Right cardiac atrium (tissue), 5 donors: Measurements from ENCODE around the gene DENND1C. TPM values are rescaled to one million over a fixed set of nuclear protein-coding genes. Genes with fewer than 3 reads are reported as not detected.

Source experiments
- ATAC-seq, 2 donors: fragments of 200-7000 bp; cut with Tn5 transposase; one replicate each; pipeline versions ENCODE4 v1.8.0 to v1.9.1; 2020; ENCODE audit warnings: moderate library complexity in 2 of 2, mild to moderate bottlenecking in 1 of 2
- DNase-seq, 3 donors: peaks; one replicate each; pipeline ENCODE4 v3.0.0-alpha.2; 2020
- H3K27ac ChIP-seq: one replicate; pipeline ENCODE4 v1.5.1; 2013; ENCODE audit warnings: mild to moderate bottlenecking, low read length, control low read depth, moderate library complexity
- H3K27me3 ChIP-seq: one replicate; pipeline ENCODE4 v1.6.1; 2013; ENCODE audit not compliant: control insufficient read depth, insufficient read depth
- H3K4me1 ChIP-seq: one replicate; pipeline ENCODE4 v1.6.1; 2013; ENCODE audit warnings: low read length; ENCODE audit not compliant: control insufficient read depth, insufficient read depth
- H3K4me3 ChIP-seq: one replicate; pipeline ENCODE4 v1.5.1; 2013; ENCODE audit warnings: low read length, control low read depth
- H3K9me3 ChIP-seq: one replicate; pipeline ENCODE4 v1.6.1; 2013; ENCODE audit warnings: low read length; ENCODE audit not compliant: control insufficient read depth
- WGBS: extraction: QIAGEN DNeasy Blood & Tissue Kit; methylation state at CpG from one replicate; pipeline ENCODE4 v1.1.7; 2013; 5-methylcytosine and 5-hydroxymethylcytosine counted together
- intact Hi-C, 4 donors: fragments of 100-400 bp; cut with DNase I; formaldehyde crosslinking; loops; one replicate each; pipeline versions ENCODE4 v1.11.0 to v1.14.0; 2022 to 2023
- polyA plus RNA-seq: library from polyadenylated mRNA; stranded (reverse); fragments of 200-250 nt; gene quantifications from one replicate; pipeline ENCODE4 v1.2.3, GENCODE V29; 2013
- total RNA-seq, 4 donors: library from RNA; stranded (reverse); fragmentation: NEBNext Ultra II Directional; extraction: Animal tissue kit (Norgen Biotek cat#: 25700); gene quantifications; one replicate each; pipeline ENCODE4 v1.2.1, GENCODE V29; 2021
- donor health status: healthy with polysubstance abuse.
- donor health status: DM: no; HTN: yes; CAD: no.
- donor health status: DM: no; HTN: no; CAD: no.
- donor health status: DM: no; HTN: yes; CAD: no; lungs with severe emphysema.
- donor health status: DM: yes; HTN: yes; CAD: no.

DENND1C gene
- total and polyA plus RNA-seq, 5 donors, result 0.54 to 1.9 (median 0.91) TPM

DNA sequence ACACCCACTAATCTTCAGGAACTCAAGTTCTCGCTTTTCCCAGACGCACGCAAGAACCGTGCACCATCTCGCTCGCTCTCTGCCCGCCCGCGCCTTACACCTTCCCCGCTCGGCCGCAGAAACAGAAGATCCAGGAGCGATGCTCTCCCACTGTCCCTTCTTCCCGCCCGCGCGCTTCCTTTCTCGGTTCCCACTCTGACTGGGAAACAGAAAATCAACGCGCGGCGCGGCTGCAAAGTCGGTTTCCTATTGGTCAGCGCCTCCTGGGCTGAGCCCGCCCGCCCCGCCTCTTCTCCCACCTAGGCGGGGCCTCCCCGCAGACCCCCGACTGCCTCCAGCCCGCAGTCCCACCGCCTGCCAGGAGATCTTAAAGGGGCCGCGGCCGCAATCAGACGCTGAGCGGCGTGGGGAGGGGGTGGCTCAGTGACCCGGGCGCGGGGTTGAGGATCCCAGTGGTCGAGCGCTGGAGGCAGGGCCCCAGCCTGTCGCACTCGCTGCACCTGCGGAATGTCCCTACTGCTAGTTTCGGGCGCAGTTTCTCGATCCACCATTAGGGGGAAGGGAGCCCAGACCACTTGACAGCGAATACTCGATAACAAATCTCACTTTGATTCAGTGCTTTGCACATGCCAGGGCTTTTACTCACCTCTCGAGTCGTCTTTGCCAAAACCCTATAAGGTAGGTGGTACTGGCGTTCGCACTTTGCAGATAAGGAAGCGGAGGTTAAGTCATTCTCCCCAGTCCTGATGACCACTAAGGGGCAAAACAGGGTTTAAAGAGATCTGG lies 21.3 kb downstream of the DENND1C start:
- Histone ChIP-seq H3K27ac (peak overlapping the region; percentile 48), H3K4me3 (peak overlapping the region; percentile 87), H3K4me1 (no peaks in the 10 kb centered on the region), H3K27me3 (no peaks in the 10 kb centered on the region), H3K9me3 (no peaks in the 10 kb centered on the region)
- under 1% methylated on average over 57 of the region's 57 CpGs for WGBS
- intact Hi-C loops, result no loop called here
- DNase-seq, result peak; percentile 97 to 99 (median 98)
- peak; percentile 95 to 97 for ATAC-seq

DNA sequence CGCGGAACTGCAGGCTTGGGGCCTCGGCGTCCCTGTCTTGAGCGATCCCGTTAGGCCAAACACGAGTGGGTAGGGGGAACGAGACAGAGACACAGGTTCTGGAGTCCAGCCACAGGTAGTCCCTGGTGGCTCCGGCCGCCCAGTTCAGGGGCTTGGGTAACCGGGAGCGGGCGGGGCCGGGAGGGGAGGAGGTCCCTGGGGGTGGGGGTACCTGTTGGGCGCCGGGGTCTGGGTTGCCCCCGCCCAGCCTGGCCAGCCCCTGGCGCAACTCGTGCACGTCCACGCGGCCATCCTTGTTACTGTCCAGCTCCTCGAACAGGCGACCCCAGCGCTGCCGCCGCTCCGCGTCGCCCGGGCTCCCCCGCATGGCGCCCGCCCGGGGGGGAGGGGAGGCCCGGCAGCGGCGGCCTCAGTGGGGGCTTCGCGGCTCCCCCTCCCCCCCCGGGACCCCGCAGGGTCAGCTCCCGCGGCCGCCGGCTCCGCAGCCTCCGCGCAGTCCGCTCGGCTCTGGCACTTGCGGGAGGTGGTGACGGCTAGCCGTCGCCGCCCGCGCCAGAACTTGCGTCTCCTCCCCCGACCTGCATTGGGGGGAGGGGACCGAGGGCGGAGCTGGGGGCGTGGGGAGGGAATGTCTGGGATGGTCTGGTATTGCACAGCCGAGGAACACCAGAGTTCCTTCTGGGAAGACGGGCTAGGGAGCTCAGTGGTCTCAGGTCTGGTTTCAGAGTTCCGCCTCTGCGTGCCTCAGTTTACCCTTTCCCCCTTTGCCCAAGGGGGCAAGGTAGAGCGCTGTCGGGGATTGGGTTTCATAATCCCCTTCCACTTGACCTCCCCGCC lies 22.1 kb downstream of the DENND1C start, which contains the start of gene SLC25A23:
SLC25A23 (minus strand) TSS at position 531 of the 837 bp plus-strand sequence; CDS start at position 367, 164 bp downstream.
- Histone ChIP-seq H3K27me3 (no peaks in the 10 kb centered on the region), H3K27ac (peak within 1 kb of the TSS; percentile 48), H3K4me3 (peak within 1 kb of the TSS; percentile 87), H3K4me1 (no peaks in the 10 kb centered on the region), H3K9me3 (no peaks in the 10 kb centered on the region)
- intact Hi-C loops, result no loop called here
- ATAC-seq (peak; percentile 77 to 85), DNase-seq (peak; percentile 68 to 92 (median 90))
- 1% methylated on average over 70 of the region's 70 CpGs for WGBS

DNA sequence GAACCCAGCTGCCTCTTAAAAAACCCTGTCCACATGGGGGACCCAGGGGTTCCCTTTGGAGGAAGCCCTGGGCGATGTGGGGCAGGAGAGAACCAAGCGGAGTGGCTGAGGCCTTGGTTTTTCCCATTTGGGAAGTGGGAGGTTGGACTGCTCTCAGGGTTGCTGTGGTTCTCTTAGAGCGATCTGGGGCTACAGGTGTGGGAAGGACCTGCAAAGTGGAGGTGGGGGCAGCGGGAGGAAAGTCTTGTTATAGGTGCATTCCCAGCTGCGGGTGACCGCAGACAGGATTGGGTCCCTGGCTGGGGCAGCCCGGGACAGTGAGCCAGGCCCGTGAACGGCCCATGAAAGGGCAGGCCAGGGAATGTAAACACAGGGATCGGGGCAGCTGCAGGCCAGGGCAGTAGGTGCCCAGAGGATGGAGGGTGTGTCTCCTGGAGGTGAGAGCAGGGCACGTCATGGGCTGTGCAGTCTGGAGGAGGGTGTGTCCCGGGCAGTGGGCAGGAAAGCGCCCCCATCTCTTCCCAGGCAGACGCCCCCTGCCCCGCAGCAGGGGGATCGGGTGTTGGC lies 22.8 kb downstream of the DENND1C start:
- no peaks in the 10 kb centered on the region for H3K4me1 ChIP-seq
- H3K27ac ChIP-seq, result no peak overlapping the region
- H3K9me3 ChIP-seq, result no peaks in the 10 kb centered on the region
- 42% methylated on average over 16 of the region's 16 CpGs for WGBS
- peak overlapping the region; percentile 87 for H3K4me3 ChIP-seq
- no peaks in the 10 kb centered on the region for H3K27me3 ChIP-seq
- intact Hi-C loops, result no loop called here
- no peak for ATAC-seq
- DNase-seq, result no peak

DNA sequence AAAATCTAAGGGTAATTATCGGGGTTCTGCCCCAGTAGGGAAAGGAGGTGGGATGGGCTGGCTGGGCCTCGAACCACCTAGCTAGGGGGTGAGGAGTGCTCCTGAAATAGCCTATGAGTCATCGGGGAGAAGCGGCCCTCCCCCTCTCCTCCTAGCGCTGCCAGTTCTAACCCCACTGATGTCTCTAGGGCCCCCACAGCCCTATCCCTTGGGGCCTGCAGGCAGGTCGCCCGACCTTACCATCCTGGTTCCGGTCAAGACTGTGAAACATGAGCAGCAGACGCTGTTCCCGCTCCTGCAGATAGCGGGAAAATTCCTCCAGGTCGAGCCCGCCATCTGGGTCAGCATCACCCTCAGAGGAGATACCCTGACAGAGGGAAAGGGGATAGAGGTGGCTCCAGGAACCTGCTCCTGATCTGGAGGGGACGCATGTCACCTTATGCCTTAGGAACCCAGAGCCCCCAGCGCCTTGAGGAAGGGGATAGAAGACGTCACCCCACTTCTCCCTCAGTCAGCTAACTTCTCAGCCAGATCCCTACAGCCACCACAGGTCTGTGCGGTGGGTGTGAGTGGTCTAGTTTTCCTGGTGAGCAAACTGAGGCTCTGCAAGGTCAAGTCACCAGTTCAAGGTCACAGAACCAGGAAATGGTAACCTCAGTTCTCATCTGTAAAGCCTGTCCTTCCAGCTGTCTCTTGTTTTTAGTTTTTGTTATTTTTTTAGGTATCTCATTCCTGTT lies 23.5 kb downstream of the DENND1C start:
- H3K9me3 ChIP-seq, result no peaks in the 10 kb centered on the region
- DNase-seq, result no peak
- no peak for ATAC-seq
- intact Hi-C loops, result no loop called here
- no peak overlapping the region for H3K27ac ChIP-seq
- 85% methylated on average over 17 of the region's 17 CpGs for WGBS
- H3K4me3 ChIP-seq, result no peak overlapping the region
- H3K4me1 ChIP-seq, result no peaks in the 10 kb centered on the region
- H3K27me3 ChIP-seq, result no peaks in the 10 kb centered on the region

DNA sequence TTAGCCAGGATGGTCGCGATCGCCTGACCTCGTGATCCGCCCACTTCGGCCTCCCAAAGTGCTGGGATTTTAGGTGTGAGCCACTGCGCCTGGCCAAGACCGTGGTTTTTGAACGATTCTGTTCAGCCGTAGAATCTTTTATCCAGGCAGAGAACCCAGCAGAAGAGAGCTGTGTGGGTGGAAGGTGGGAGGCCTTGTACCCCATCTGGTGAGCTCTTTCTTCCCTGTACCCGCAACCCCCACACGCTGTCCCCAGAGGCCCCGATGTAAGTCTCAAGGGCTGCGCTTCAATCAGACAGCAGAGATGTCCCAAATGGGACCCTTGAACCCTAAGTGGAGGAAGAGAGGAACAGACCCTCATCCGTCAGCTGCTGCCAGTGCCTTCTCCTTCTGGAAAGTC lies 25.7 kb downstream of the DENND1C start:
- H3K9me3 ChIP-seq, result no peaks in the 10 kb centered on the region
- H3K4me1 ChIP-seq, result no peaks in the 10 kb centered on the region
- no peak overlapping the region for H3K27ac ChIP-seq
- no peak overlapping the region for H3K4me3 ChIP-seq
- no peaks in the 10 kb centered on the region for H3K27me3 ChIP-seq
- WGBS, result 95% methylated on average over 15 of the region's 15 CpGs
- ATAC-seq, result no peak
- intact Hi-C loops, result no loop called here
- no peak for DNase-seq

DNA sequence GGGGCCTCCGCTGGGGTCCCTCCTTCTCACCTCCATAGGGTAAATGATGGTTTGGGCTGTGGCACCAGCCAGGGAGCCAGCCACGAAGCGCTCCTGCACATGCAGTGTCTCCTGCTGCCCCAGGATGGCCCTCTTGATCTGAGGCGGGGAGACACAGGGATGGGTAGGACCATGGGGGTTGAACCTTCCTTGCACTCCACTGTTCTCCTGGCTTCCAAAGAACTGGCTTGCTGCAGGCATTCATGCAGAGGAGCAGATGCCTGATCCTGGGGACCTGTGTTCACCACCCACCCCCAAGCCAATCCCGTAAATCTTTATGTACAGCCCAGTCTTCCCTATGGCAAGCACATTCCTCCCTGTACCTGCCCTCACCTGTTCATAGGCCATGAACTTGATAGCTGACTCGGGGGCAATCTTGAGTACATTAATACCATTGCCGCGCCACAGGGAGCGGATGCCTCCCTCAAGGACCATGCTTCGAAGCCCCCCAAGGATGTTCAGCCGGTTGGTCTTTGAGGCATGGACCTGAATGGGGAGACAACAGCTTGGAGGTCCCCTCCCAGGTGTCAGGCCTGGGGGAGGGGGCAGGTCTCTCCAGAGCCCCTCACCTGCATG lies 27.5 kb downstream of the DENND1C start:
- Histone ChIP-seq H3K27me3 (no peaks in the 10 kb centered on the region), H3K9me3 (no peaks in the 10 kb centered on the region), H3K27ac (no peak overlapping the region), H3K4me1 (no peaks in the 10 kb centered on the region), H3K4me3 (no peak overlapping the region)
- DNase-seq (no peak), ATAC-seq (no peak)
- 98% methylated on average over 11 of the region's 11 CpGs for WGBS
- intact Hi-C loops, result no loop called here

DNA sequence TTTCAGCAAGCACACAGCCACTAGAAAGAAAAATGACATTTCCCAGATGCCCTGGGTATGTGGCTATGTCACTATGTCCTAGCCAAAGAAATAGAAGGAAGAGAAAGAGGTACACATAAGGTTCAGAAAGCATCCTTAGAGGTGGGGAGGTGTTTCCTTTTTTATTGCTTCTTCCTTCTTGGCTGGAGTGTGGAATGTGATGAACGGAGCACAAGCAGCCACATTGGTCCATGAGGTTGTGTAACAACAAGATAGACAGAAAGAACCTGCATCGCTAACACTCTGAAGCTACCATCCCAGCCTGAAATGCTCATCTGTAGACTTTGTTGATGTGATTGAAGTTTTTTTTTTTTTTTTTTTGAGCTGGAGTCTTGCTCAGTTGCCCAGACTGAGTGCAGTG lies 28.7 kb downstream of the DENND1C start:
- Histone ChIP-seq H3K27ac (no peak overlapping the region), H3K4me1 (no peaks in the 10 kb centered on the region), H3K4me3 (no peak overlapping the region), H3K27me3 (no peaks in the 10 kb centered on the region), H3K9me3 (no peaks in the 10 kb centered on the region)
- DNase-seq, result no peak
- ATAC-seq, result no peak
- intact Hi-C loops, result no loop called here
- WGBS, result 98% methylated on average over 2 of the region's 2 CpGs

DNA sequence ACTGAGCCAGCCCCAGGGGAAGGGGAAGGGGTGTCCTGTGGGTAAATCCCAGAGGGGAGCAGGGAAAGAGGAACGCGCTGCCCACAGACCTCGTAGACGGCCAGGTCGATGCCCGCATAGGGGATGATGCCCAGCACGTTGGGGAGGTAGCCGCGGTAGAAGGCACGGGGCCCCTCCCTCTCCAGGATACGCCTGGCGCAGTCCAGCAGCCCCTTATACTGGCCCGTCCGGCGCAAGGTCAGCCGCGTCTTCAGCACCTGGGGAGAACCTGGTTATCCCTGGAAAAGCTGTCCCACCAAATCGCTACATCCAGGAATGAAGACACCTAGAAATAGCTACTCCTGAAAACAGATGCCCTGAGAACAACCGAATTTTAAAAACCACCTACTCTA lies 29.4 kb downstream of the DENND1C start:
- H3K9me3 ChIP-seq, result no peaks in the 10 kb centered on the region
- 96% methylated on average over 19 of the region's 19 CpGs for WGBS
- H3K4me3 ChIP-seq, result no peak overlapping the region
- intact Hi-C loops, result no loop called here
- ATAC-seq (no peak), DNase-seq (no peak)
- no peaks in the 10 kb centered on the region for H3K4me1 ChIP-seq
- H3K27me3 ChIP-seq, result no peaks in the 10 kb centered on the region
- no peak overlapping the region for H3K27ac ChIP-seq

DNA sequence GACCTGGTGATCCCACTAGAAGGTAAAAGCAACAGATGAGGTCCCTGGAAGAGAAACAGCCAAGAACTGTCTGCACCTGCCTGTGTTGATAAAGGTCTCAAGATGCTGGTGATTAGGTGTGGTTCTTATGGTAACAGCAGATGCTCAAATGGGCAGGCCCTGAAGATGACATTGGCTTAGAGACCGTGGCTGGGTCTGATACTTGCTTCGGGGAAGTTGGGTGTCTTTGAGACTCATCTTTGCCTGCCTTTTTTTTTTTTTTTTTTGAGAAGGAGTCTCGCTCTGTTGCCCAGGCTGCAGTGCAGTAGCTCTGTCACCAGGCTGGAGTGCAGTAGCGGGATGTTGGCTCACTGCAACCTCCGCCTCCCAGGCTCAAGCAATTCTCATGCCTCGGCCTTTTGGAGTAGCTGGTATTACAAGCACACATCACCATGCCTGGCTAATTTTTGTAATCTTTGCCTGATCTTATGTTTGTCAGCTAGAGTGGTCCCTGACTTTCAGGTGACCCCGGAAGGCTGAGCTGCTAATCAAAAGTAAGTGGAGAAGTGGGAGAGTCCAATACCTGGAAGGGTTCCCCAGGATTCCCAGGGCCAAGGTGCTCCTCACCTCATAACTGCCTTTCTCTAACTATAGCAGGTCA lies 29.9 kb downstream of the DENND1C start:
- H3K9me3 ChIP-seq, result no peaks in the 10 kb centered on the region
- no peak overlapping the region for H3K27ac ChIP-seq
- ATAC-seq (no peak), DNase-seq (no peak)
- WGBS, result 93% methylated on average over 7 of the region's 7 CpGs
- H3K4me3 ChIP-seq, result no peak overlapping the region
- H3K4me1 ChIP-seq, result no peaks in the 10 kb centered on the region
- H3K27me3 ChIP-seq, result no peaks in the 10 kb centered on the region
- intact Hi-C loops, result no loop called here

DNA sequence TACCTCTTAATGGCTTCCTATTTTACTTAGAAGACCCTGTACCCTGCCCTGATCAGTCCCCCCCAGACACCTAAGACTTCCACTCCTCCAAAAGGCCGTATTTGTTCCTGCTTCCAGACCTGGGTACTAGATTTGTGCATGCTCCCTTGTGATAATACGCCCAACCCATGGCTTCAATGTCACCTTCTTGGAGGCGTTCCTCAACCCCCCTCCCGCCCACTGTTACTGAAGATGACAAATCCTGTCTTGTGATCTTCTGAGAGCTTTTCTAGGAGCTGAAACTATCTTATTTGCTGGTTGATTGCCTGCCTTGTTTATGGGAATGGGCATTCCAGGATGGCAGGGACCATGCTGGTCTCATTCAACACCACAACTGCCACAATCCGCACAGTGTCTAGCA lies 31.4 kb downstream of the DENND1C start:
- no peak for ATAC-seq
- intact Hi-C loops, result no loop called here
- Histone ChIP-seq H3K27ac (no peak overlapping the region), H3K4me1 (no peaks in the 10 kb centered on the region), H3K9me3 (no peaks in the 10 kb centered on the region), H3K27me3 (no peaks in the 10 kb centered on the region), H3K4me3 (no peak overlapping the region)
- 97% methylated on average over 5 of the region's 5 CpGs for WGBS
- no peak for DNase-seq
